T-helper 22 cell (primary cell): ENCODE measurements around the gene BARX2.
"Not testable (repeated sequence)": the region's sequence is repeated elsewhere in the genome, so short reads cannot be mapped to it uniquely, and the experiment has no call there.

ENCODE experiments used
- DNase-seq: peaks from one replicate; pipeline ENCODE4 v3.0.0-alpha.2; 2020; ENCODE audit warnings: low read depth

Gene BARX2, protein sequence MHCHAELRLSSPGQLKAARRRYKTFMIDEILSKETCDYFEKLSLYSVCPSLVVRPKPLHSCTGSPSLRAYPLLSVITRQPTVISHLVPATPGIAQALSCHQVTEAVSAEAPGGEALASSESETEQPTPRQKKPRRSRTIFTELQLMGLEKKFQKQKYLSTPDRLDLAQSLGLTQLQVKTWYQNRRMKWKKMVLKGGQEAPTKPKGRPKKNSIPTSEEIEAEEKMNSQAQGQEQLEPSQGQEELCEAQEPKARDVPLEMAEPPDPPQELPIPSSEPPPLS

DNA sequence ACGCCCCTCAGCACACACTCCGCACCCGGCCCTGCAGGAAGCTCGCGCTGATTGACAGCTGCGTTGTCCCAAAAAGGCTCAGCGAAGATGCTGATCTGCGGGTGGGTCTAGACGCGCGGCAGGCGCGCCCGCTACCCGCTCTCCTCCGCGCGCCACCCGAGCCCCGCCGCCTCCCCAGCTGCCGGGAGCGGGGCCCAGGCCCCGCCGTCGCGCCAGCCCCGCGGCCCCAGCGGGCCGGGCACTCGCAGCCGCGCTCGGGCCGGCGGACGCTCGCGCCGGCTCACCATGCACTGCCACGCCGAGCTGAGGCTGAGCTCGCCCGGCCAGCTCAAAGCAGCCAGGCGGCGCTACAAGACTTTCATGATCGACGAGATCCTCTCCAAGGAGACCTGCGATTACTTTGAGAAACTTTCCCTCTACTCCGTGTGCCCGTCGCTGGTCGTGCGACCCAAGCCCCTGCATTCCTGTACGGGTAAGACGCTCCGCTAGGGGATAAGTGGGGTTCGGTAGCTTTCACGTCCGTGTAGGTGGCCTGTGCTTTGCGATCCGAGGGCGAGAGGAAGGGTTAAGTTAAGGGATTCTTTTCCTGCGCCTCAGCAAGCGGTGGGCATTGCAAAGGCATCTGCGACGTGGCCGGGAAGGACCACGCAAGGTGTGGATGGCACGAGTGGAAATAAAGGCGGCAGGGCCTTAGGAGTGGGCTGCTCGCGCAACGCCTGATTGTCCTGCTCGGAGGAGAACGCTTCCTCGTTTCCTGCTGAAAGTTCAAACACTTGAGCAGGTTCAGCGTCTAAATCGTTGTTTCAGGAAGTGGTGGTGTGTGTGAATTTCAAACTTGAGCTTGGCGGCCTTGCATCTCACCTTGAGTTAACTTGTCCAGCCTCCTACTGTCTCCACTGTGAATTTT lies at the start of gene BARX2:
Gene BARX2, plus strand, starts transcription at position 98 of the 907 bp plus-strand sequence. Its CDS starts 188 bp downstream, at position 286.
- DNase-seq = no peak

DNA sequence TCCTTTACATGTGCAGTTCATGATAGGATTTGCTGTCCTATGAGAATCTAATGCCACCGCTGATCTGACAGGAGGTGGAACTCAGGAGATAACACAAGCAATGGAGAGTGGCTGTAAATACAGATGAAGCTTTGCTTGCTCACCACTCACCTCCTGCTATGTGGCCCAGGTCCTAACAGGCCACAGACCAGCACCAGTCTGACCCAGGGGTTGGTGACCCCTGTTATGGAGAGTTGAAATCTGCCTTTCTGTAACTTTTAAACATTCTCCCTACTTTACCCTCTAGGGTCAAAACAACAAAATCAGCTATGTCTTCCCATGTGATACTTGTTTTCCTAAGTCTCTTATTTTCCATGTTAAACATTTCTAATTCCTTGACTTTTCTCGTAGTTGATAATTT lies 48.7 kb upstream of the BARX2 start:
- DNase-seq = no peak

DNA sequence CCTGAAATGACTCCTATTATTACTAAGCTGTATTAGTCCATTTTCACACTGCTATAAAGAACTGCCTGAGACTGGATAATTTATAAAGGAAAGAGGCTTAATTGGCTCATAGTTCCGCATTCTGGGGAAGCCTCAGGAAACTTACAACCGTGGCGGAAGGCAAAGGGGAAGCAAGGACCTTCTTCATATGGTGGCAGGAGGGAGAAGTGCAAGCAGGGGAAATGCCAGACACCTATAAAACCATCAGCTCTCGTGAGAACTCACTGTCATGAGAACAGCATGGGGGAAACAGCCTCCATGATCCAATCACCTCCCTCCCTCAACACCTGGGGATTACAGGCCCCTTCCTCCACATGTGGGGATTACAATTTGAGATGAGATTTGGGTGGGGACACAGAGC lies 47.9 kb upstream of the BARX2 start:
- not testable (repeated sequence) for DNase-seq

DNA sequence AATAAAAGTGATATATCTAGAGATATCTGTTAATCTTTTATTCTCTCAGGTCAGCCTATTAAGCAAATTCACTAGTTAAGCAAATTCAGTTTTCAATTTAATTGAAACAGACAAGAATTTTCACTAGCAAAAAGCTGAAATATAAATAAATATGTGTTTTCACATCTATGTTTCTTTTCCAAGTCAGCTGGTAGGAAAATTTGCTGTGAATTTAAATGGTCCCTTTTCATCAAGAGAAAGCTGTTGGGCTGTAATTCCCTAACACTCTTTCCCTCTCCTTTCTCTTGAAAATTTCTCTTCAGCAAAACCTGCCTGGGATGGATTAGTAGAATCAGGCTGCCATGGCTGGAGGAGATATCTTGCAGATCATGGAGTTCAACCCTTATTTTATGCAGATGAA lies 46.9 kb upstream of the BARX2 start:
- DNase-seq = no peak

DNA sequence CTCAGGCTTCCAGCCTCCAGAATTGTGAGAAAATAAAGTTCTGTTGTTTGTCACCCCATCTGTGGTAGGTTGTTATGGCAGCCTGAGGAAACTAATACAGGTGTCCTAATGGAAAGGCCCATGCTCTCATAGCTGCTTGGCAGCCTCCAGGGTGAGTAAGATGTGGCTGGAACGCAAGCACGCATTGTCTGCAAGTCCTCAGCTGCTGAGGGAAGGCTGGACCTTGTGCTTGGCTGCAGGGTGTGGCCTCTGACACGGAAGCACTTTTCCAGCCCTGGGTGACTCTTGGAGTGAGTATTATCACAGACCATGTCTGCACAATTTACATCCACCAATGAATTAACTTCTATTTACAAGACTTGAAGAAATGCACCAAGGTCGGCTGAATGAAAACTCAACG lies 44.4 kb upstream of the BARX2 start:
- no peak for DNase-seq

DNA sequence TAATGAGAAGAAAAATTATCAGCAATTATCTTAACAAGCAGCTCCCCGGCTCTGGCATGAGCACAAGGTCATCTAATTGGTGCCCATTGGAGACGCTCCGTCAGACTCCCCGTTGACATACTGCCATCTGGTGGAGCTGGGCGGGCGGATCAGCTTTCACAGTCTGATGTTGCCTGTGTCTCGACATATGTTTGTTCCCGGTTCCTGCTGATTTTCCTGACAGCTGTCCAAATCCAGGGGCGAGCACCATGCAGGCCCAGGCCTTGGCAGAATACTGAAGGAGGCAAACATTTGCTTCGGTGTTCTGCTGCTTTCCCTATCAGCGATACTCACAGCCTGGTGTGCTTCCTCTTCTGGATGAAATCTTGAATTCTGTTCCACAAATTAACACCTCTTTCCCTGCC lies 43.8 kb upstream of the BARX2 start:
- DNase-seq = no peak

DNA sequence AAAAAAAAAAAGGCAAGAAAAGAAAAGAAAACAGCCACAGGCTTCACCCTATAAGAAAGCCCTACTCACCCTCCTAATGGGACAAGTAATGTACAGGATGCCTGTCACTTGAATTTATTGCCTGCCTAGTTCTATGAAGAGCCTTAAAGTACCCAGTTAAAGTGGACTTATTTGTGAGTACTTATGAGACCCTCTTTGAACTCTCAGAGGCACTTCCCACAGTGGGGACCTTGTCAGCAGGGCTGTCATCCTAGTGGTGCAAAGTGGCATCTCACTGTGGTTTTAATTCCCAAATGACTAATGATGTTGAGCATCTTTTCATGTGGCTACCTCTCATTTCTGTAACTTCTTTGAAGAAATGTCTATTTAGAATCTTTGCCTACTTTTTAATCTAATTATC lies 41.8 kb upstream of the BARX2 start:
- no peak for DNase-seq

DNA sequence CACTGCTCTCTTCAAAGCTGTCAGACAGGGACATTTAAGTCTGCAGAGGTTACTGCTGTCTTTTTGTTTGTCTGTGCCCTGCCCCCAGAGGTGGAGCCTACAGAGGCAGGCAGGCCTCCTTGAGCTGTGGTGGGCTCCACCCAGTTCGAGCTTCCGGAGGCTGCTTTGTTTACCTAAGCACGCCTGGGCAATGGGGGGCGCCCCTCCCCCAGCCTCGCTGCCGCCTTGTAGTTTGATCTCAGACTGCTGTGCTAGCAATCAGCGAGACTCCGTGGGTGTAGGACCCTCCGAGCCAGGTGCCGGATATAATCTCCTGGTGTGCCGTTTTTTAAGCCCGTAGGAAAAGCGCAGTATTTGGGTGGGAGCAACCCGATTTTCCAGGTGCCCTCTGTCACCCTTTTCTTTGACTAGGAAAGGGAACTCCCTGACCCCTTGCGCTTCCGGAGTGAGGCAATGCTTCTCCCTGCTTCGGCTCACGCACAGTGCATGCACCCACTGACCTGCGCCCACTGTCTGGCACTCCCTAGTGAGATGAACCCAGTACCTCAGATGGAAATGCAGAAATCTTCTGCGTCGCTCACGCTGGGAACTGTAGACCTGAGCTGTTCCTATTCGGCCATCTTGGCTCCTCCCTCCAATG lies 31.2 kb upstream of the BARX2 start:
- not testable (repeated sequence) for DNase-seq

DNA sequence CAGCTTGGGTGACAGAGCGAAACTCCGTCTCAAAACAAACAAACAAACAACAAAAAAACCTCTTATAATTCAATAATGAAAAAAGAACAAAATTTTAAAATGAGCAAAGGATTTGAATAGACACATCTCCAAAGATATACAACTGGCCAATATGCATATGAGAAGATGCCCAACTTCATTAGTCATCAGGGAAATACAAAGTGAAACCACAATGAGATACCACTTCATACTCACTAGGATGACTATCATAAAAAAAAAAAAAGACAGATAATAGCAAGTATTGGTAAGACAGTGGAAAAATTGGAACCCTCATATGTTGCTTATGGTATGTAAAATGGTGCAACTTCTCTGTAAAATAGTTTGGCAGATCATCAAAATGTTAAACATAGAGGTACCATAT lies 28.7 kb upstream of the BARX2 start:
- no peak for DNase-seq

DNA sequence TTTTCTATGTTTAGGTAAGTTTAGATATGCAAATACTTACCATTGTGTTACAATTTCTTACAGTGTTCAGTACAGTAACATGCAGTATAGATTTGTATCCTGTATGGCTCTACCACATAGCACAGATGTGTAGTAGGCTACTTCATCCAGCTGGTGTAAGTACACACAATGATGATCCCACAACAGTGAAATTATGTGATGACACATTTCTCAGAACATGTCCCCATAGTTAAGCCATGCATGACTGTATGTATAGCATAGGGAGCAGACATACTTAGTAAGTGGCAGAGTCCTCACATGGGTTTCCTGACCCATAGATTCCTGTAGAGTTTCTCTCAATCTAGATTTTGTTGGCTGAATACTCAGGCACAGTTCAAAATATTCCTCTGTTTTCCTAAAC lies 26.8 kb upstream of the BARX2 start:
- no peak for DNase-seq

DNA sequence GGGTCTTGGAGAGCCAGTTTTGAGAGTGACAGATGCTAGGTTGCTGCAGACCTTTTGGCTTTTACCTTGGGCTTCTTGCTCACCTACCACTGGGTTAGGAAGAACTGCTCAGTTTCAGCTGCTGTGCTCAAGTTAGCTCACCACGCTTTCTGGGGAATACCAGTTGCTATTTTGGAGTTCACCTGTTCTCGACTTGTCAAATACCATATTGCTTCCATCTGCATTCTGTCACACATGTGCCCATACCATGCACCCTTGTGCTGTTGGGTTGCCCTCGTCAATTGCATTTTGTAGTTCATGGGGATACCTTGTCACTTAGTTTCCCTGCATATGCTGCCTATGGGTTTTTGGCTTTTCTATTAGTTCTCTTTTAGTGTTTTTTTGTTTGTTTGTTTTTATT lies 23.0 kb upstream of the BARX2 start:
- DNase-seq = no peak

DNA sequence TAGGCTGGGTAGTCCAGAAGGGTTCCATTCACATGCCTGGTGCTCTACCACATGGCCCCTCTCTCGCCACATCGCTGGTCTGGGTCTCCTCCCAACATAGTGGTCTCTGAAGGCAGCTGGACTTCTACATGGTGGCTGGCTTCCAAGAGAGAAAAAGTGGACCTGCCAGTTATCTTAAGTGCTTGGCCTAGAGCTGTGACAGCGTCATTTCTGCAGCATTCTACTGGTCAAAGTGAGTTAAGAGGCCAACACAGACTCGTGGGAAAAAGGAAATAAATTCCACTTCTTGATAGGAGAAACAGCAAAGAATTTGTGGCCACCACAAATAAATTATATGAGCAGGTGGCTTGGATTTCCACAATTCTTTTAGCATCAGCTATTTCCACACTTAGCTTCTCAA lies 21.0 kb upstream of the BARX2 start:
- no peak for DNase-seq

DNA sequence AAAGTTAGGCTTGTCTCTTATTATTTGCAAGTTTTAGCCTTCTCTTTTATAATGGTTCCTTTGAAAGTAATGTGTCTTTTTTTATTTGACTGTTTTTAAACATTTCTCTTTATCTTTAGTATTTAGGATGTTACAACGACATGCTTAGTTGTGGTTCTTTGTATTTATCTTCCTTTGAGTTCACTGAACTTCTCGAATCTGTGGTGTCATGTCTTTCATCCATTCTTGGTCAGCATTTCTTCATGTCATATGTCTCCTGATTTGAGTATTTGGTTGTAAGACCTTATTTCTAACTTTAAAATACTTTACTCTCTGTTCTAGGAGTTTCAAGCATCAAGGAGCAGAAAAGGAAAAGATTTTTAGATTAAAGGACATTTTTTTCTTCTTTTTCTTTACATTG lies 15.9 kb upstream of the BARX2 start:
- no peak for DNase-seq

DNA sequence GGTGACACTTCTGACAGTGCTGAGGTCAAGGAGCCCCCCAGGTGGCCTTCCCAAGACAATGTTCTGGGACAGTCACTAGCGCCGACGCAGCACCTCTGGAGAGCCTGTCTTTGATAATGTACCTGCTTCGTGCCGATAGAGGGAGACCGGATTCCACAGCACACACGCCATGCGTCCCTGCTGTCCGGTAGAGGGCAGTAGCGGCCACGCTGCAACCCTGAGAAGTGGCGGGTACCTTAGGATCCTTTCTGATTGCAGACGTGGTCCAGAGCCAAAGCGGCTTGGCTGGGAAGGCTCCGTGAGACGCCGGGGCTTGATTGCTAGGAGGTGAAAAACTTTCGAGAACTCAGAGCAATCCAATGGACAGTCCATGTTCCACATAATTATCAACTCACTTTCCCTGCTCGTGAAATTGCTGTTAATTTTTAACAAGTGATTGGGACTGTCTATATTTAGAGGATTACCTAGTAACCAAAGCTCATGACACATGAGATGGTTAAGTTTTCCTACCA lies 11.4 kb upstream of the BARX2 start:
- DNase-seq = peak; percentile 6

DNA sequence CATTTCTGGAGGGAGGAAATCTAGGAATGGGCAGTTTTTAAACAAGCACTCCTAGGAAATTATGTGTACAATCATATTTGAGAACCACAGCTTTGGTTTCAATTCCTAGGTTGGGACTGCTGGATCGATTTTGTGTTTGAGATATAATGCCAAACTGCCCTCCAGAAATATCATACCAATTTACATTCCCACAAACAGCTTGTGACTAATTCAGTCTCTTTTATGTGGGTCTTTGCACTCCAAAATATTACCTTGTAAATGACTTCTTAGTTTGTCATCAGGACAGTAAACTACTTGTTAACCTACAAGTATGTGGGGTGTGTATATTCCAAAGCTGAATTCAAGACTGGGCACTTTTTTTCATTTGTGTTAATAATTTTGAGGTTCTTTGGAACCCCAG lies 9.8 kb upstream of the BARX2 start:
- DNase-seq = no peak

DNA sequence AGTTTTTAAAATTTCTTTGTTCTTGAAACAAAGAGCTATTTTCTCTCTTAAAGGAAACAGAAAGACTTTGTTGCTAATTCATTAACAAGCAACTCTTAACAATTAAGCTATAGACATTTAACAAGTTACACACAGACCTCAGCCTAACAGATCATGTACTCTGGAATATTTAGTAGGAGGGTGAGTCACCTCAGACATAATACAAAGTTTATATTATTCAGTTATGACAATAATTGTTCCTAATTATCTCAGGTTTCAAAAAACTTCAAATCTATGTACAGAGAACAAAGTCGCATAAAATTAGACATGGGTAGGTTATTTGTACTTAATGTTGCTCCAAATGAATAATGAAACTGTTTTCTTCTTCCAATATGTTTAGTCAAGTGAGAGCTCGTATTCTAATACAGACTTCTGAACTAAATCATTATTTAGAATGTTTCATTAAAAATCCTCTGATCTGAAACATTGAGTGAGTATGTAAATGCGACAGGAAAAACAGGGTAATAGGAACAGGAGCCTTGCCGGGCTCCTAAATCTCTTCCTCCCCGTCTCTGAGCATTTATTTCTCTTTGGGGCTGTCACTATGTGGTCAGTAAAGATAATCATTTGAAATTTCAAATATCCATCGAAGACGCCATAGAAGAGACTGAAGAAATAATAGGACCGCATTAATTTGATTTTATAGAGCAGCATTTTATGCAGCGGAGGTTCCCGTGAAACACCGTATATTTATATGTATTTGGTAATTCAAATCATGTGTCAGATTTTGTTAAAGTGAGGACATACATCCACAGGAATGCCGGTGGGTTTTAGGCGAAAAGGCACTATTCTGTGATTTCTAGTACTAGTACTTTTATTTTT lies 8.7 kb upstream of the BARX2 start:
- DNase-seq = no peak

DNA sequence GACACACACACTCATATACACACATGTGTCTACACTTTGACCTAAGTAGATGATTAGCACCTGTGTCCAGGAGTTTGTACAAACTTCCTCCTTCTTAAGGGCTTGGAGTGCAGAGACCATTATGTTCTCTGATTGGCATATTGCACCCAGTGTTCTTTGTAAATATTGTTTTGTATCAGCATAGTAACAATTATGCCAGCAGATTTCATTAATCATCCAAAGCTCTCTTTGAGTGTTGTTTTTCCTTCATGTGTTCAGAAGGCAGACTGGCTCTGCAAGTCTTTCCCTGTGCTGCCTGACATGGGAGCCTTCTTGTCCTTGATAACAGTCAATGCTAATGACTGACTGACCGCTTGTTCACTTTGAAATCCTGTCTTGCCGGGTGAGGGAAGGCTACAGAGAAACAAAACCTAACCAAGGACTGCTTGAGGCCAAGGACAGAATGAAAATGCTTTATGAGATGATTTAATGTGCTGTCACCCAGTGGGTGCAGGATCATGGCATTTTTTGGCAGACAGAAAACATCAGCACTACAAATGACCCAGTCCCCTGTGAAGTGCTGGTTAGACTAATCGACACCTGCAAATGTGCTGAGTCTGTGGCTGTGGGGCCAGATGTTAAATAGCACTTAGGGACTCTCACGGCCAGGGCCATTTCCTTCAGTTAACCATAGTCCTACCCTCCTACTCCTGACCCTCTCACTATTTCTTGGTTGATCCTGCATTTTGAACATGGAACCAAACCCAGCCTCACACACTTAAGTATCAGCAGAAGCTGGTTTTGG lies 6.6 kb upstream of the BARX2 start:
- DNase-seq = no peak

DNA sequence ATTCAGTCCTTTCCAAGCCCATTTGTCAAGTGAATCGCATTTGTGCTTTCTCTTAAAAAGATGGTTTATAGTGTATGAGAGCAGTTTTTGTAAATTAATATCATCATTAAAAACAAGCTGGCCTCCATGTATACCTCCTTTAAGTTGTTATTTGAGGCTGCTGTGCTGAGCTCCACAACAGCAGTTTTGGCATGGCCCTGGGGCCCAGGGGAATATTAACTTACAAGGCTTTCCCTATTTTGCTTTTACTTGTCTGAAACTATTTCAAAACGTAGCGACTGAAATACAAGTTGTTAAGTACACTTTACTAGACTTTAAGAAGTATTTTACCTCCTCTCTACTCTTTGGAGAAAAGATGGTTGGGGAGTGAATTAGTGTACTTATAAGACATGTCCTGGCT lies 4.9 kb upstream of the BARX2 start:
- DNase-seq = no peak

DNA sequence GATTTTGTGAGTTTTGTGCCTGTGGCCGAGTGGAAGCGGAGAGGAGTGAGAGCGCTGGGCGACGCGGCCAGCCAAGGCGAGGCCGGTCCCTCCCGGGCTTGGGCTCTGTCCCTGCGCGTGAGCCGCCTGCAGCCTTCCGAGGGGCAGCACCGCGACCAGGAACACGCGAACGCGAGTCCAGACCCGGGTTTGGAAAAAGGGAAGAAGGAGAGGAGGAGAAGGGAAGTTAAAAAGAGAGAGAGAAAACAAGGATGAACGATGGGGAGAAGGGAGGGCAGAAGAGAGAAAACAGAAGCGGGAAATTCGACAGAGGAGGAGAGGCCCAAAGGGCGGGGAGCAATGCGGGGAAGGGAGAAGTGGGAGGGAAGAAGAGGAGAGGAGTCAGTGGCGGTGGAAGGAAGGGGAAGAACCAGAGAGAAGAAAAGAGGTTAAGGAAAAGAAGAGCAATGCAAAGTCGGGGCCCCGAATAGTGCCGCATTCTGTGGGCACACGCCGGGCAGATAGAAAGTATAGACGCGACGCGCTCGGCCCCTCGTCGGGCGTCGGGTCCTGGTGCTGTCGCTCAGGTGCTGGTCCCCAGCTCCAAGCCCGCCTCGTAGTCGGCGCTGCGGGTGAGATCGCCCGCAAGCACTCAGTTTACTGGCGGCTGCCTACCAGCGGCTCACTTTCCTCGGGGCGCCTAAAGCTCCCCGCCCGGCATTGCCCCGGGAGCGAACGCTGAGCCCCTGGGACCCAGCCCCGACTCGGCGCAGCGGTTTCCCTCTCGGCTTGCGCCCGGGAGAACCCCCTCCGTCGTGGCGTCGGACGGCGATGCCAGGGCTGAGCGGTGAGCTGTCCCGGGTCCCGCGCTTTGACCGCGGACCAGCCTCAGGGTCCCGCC lies 2.8 kb upstream of the BARX2 start:
- DNase-seq = no peak

DNA sequence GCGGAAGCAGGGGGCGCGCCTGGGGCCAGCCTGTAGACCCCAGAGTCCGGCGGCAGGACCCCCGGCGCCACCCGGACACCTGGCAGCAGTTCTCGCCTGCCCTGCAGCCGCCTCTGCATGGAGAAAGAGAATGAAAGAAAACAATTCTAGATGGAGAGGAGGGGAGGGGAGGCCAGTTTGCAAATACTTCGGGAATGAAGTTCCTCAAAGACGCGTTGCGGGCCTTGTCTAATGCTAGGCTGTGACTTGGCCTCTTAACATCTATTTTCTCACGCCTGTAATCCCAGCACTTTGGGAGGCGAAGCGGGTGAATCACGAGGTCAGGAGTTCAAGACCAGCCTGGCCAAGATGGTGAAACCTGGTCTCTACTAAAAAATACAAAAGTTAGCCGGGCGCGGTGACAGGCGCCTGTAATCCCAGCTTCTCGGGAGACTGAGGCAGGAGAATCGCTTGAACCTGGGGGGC lies 2.1 kb upstream of the BARX2 start:
- DNase-seq = no peak
